ENCODE data around the gene ACIN1. TPM values are rescaled to one million over a fixed set of nuclear protein-coding genes. Genes with fewer than 3 reads are reported as not detected.

The ACIN1 gene
- total and polyA plus RNA-seq, 2 of the 8 experiments (the other 6 are each of a cell fraction or from before 2014, with no cell fraction given): 132 to 233 TPM

- TF ChIP-seq, protein P1, sequence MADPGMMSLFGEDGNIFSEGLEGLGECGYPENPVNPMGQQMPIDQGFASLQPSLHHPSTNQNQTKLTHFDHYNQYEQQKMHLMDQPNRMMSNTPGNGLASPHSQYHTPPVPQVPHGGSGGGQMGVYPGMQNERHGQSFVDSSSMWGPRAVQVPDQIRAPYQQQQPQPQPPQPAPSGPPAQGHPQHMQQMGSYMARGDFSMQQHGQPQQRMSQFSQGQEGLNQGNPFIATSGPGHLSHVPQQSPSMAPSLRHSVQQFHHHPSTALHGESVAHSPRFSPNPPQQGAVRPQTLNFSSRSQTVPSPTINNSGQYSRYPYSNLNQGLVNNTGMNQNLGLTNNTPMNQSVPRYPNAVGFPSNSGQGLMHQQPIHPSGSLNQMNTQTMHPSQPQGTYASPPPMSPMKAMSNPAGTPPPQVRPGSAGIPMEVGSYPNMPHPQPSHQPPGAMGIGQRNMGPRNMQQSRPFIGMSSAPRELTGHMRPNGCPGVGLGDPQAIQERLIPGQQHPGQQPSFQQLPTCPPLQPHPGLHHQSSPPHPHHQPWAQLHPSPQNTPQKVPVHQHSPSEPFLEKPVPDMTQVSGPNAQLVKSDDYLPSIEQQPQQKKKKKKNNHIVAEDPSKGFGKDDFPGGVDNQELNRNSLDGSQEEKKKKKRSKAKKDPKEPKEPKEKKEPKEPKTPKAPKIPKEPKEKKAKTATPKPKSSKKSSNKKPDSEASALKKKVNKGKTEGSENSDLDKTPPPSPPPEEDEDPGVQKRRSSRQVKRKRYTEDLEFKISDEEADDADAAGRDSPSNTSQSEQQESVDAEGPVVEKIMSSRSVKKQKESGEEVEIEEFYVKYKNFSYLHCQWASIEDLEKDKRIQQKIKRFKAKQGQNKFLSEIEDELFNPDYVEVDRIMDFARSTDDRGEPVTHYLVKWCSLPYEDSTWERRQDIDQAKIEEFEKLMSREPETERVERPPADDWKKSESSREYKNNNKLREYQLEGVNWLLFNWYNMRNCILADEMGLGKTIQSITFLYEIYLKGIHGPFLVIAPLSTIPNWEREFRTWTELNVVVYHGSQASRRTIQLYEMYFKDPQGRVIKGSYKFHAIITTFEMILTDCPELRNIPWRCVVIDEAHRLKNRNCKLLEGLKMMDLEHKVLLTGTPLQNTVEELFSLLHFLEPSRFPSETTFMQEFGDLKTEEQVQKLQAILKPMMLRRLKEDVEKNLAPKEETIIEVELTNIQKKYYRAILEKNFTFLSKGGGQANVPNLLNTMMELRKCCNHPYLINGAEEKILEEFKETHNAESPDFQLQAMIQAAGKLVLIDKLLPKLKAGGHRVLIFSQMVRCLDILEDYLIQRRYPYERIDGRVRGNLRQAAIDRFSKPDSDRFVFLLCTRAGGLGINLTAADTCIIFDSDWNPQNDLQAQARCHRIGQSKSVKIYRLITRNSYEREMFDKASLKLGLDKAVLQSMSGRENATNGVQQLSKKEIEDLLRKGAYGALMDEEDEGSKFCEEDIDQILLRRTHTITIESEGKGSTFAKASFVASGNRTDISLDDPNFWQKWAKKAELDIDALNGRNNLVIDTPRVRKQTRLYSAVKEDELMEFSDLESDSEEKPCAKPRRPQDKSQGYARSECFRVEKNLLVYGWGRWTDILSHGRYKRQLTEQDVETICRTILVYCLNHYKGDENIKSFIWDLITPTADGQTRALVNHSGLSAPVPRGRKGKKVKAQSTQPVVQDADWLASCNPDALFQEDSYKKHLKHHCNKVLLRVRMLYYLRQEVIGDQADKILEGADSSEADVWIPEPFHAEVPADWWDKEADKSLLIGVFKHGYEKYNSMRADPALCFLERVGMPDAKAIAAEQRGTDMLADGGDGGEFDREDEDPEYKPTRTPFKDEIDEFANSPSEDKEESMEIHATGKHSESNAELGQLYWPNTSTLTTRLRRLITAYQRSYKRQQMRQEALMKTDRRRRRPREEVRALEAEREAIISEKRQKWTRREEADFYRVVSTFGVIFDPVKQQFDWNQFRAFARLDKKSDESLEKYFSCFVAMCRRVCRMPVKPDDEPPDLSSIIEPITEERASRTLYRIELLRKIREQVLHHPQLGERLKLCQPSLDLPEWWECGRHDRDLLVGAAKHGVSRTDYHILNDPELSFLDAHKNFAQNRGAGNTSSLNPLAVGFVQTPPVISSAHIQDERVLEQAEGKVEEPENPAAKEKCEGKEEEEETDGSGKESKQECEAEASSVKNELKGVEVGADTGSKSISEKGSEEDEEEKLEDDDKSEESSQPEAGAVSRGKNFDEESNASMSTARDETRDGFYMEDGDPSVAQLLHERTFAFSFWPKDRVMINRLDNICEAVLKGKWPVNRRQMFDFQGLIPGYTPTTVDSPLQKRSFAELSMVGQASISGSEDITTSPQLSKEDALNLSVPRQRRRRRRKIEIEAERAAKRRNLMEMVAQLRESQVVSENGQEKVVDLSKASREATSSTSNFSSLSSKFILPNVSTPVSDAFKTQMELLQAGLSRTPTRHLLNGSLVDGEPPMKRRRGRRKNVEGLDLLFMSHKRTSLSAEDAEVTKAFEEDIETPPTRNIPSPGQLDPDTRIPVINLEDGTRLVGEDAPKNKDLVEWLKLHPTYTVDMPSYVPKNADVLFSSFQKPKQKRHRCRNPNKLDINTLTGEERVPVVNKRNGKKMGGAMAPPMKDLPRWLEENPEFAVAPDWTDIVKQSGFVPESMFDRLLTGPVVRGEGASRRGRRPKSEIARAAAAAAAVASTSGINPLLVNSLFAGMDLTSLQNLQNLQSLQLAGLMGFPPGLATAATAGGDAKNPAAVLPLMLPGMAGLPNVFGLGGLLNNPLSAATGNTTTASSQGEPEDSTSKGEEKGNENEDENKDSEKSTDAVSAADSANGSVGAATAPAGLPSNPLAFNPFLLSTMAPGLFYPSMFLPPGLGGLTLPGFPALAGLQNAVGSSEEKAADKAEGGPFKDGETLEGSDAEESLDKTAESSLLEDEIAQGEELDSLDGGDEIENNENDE (IDR thresholded peaks at IDR 0.05; ENCODE audit: insufficient replicate concordance, low read length): no peak
- no peak for TF ChIP-seq CTCF (IDR thresholded peaks at IDR 0.05; ENCODE audit: control extremely low read depth in 1 of 3, insufficient read depth in 1 of 3, low read depth in 1 of 3, low read length in 3 of 3)
- no peak for TF ChIP-seq POLR2AphosphoS5 (IDR thresholded peaks at IDR 0.05; ENCODE audit: low read depth, low read length)
- TF ChIP-seq PHF8 (conservative IDR thresholded peaks at IDR 0.05; ENCODE audit: low read depth, low read length): no peak
- TF ChIP-seq POLR2A (IDR thresholded peaks at IDR 0.05; ENCODE audit: control extremely low read depth in 1 of 2, low read depth in 2 of 2, low read length in 2 of 2): no peak
- no peak for TF ChIP-seq BRCA1 (IDR thresholded peaks at IDR 0.05; ENCODE audit: low read depth, low read length)
Measured at GRCh38 chr14:23101986-23102625, 7.2 kb upstream of the ACIN1 start (continued).
